SK-N-SH (cell line): Measurements from ENCODE around the gene JAK1. TPM values are rescaled to one million over a fixed set of nuclear protein-coding genes. Genes with fewer than 3 reads are reported as not detected.

Experiments
- CTCF ChIA-PET: fragments of 300-600, 350-600 bp; formaldehyde crosslinking; extraction: SDS; loops from one replicate; lab custom pipeline; 2021; lab: Yijun Ruan, JAX
- POLR2A ChIA-PET: fragments of 350-600 bp; sonication (Branson Sonifier 250); formaldehyde crosslinking; extraction: SDS; loops from one replicate; lab custom pipeline; 2020; ENCODE audit warnings: antibody characterized with exemption, inconsistent platforms; lab: Yijun Ruan, JAX
- DNase-seq: peaks from one replicate; pipeline ENCODE4 v3.0.0; 2012
- H2AFZ ChIP-seq: fragments of 200-600 bp; sonication (generic); 2 replicates; pipeline ENCODE4 v1.8.1; 2016; ENCODE audit warnings: antibody characterized with exemption, mild to moderate bottlenecking, low read depth
- H3F3A ChIP-seq: fragments of 200-600 bp; sonication (generic); replicated peaks from 2 replicates; pipeline ENCODE3; 2016; ENCODE audit warnings: antibody characterized with exemption, mild to moderate bottlenecking; ENCODE audit not compliant: insufficient read depth
- H3K27ac ChIP-seq, 2 experiments: fragments of 200-500 bp in 1 of 2; fragments of 200-600 bp in 1 of 2; sonication (Bioruptor generic) in 1 of 2; sonication (generic), shearing (Covaris generic) in 1 of 2; 2 replicates each; pipeline versions ENCODE4 v1.5.1 to v1.6.1; 2014 to 2016; ENCODE audit warnings: low read depth in 2 of 2, inconsistent platforms in 1 of 2, low read length in 1 of 2, mild to moderate bottlenecking in 1 of 2, mixed read lengths in 1 of 2
- H3K27me3 ChIP-seq: fragments of 200-600 bp; sonication (generic), shearing (Covaris generic); 2 replicates; pipeline ENCODE4 v1.6.1; 2016; ENCODE audit warnings: mixed run types; ENCODE audit not compliant: insufficient read depth
- H3K36me3 ChIP-seq, 2 experiments: fragments of 200-500 bp in 1 of 2; fragments of 200-600 bp in 1 of 2; sonication (Bioruptor generic) in 1 of 2; sonication (generic) in 1 of 2; replicated peaks in 1 of 2; 2 replicates each; pipeline versions ENCODE3 to v1.5.1; 2014 to 2016; ENCODE audit warnings: low read length in 1 of 2, mild to moderate bottlenecking in 1 of 2; ENCODE audit not compliant: insufficient read depth in 2 of 2, control insufficient read depth in 1 of 2
- H3K4me1 ChIP-seq, 2 experiments: fragments of 200-500 bp in 1 of 2; fragments of 200-600 bp in 1 of 2; sonication (Bioruptor generic) in 1 of 2; sonication (generic), shearing (Covaris generic) in 1 of 2; 2 replicates each; pipeline versions ENCODE4 v1.5.1 to v1.6.1; 2014 to 2016; ENCODE audit warnings: low read depth in 1 of 2, low read length in 1 of 2, mixed run types in 1 of 2; ENCODE audit not compliant: insufficient read depth in 2 of 2, control insufficient read depth in 1 of 2
- H3K4me2 ChIP-seq: fragments of 200-600 bp; sonication (generic), shearing (Covaris generic); 2 replicates; pipeline ENCODE4 v1.6.1; 2017; ENCODE audit warnings: mixed run types
- H3K4me3 ChIP-seq, 2 experiments: fragments of 200-500 bp in 1 of 2; fragments of 200-600 bp in 1 of 2; sonication (Bioruptor generic) in 1 of 2; sonication (generic), shearing (Covaris generic) in 1 of 2; 2 replicates each; pipeline versions ENCODE4 v1.5.1 to v1.8.1; 2014 to 2016; ENCODE audit warnings: low read depth in 2 of 2, inconsistent platforms in 1 of 2, low read length in 1 of 2, mild to moderate bottlenecking in 1 of 2, mixed read lengths in 1 of 2, moderate library complexity in 1 of 2
- H3K79me2 ChIP-seq: fragments of 200-600 bp; sonication (generic); 2 replicates; pipeline ENCODE4 v1.8.1; 2017; ENCODE audit warnings: mild to moderate bottlenecking; ENCODE audit not compliant: insufficient read depth
- H3K9ac ChIP-seq: fragments of 200-600 bp; sonication (generic); 2 replicates; pipeline ENCODE4 v1.6.1; 2017; ENCODE audit warnings: mixed run types
- H3K9me2 ChIP-seq: fragments of 200-600 bp; sonication (generic); 2 replicates; pipeline ENCODE4 v1.6.1; 2017; ENCODE audit warnings: mixed run types
- H3K9me3 ChIP-seq: fragments of 200-600 bp; sonication (generic); 2 replicates; pipeline ENCODE4 v1.6.1; 2017; ENCODE audit warnings: mixed run types, mild to moderate bottlenecking, moderate library complexity
- H4K20me1 ChIP-seq: fragments of 200-600 bp; sonication (generic); 2 replicates; pipeline ENCODE4 v1.6.1; 2017; ENCODE audit warnings: mild to moderate bottlenecking, mixed run types; ENCODE audit not compliant: insufficient read depth
- EZH2phosphoT487 ChIP-seq: fragments of 200-600 bp; sonication (generic); IDR thresholded peaks from 2 replicates; pipeline ENCODE4 v1.6.1; 2017; ENCODE audit warnings: low read depth, mixed run types, mild to moderate bottlenecking, antibody characterized with exemption, moderate library complexity, borderline replicate concordance
- FOXM1 ChIP-seq: IDR thresholded peaks from 2 replicates; pipeline ENCODE4 v1.4.0; 2012; ENCODE audit warnings: low read depth, mild to moderate bottlenecking
- JUND ChIP-seq: IDR thresholded peaks from 2 replicates; pipeline ENCODE4 v1.4.0; 2012
- NFIC ChIP-seq: IDR thresholded peaks from 2 replicates; pipeline ENCODE4 v1.4.0; 2012; ENCODE audit warnings: borderline replicate concordance
- NRF1 ChIP-seq: IDR thresholded peaks from 2 replicates; pipeline ENCODE4 v1.6.1; 2012; ENCODE audit warnings: low read depth, mild to moderate bottlenecking, low read length
- POLR2AphosphoS5 ChIP-seq: IDR thresholded peaks from 2 replicates; pipeline ENCODE4 v1.6.1; 2012; ENCODE audit warnings: low read depth, low read length
- RAD21 ChIP-seq: IDR thresholded peaks from 2 replicates; pipeline ENCODE4 v1.6.1; 2012; ENCODE audit warnings: mild to moderate bottlenecking, low read length
- SIN3A ChIP-seq: IDR thresholded peaks from 2 replicates; pipeline ENCODE4 v1.6.1; 2012; ENCODE audit warnings: low read depth, mild to moderate bottlenecking, low read length, moderate library complexity, borderline replicate concordance
- SMC3 ChIP-seq: IDR thresholded peaks from 2 replicates; pipeline ENCODE4 v1.6.1; 2012; ENCODE audit warnings: low read depth, low read length, improper control_type of control experiment
- TCF12 ChIP-seq: IDR thresholded peaks from 2 replicates; pipeline ENCODE4 v1.4.0; 2012
- WGBS: methylation state at CpG from one replicate; pipeline ENCODE4 v1.1.6; 2017; ENCODE audit warnings: low lambda C conversion rate; 5-methylcytosine and 5-hydroxymethylcytosine counted together
- polyA plus RNA-seq, 3 experiments: library from polyadenylated mRNA; depleted of rRNA; stranded (reverse); fragments of >200 nt; gene quantifications; 2 replicates each; pipeline ENCODE4 v1.2.3, GENCODE V29; 2012
- TF ChIP-seq, protein P1 (sequence below): fragments of 150-350 bp; IDR thresholded peaks from 2 replicates; pipeline ENCODE4 v1.6.1; 2016; ENCODE audit warnings: mild to moderate bottlenecking, low read depth, low read length
- TF ChIP-seq, protein P2 (sequence below): fragments of 150-350 bp; IDR thresholded peaks from 2 replicates; pipeline ENCODE4 v1.6.1; 2017; ENCODE audit warnings: antibody characterized with exemption, low read length, low read depth, borderline replicate concordance
- TF ChIP-seq, protein P3 (sequence below): fragments of 200-600 bp; sonication (generic); IDR thresholded peaks from 2 replicates; pipeline ENCODE4 v1.6.1; 2017; ENCODE audit warnings: antibody characterized with exemption, mild to moderate bottlenecking, moderate library complexity
- TF ChIP-seq, protein P4 (sequence below): IDR thresholded peaks from 2 replicates; pipeline ENCODE4 v1.4.0; 2012; ENCODE audit warnings: low read depth, borderline replicate concordance
- TF ChIP-seq, protein P5 (sequence below): IDR thresholded peaks from 2 replicates; pipeline ENCODE4 v1.6.1; 2012; ENCODE audit warnings: mild to moderate bottlenecking, low read depth, low read length, moderate library complexity
- TF ChIP-seq, protein P6 (sequence below): IDR thresholded peaks from 2 replicates; pipeline ENCODE4 v1.4.0; 2012; ENCODE audit warnings: low read depth

JAK1 gene
- polyA plus RNA-seq, 1 of the 3 experiments (the other 2 are of a cell fraction): 47.5 TPM

DNA sequence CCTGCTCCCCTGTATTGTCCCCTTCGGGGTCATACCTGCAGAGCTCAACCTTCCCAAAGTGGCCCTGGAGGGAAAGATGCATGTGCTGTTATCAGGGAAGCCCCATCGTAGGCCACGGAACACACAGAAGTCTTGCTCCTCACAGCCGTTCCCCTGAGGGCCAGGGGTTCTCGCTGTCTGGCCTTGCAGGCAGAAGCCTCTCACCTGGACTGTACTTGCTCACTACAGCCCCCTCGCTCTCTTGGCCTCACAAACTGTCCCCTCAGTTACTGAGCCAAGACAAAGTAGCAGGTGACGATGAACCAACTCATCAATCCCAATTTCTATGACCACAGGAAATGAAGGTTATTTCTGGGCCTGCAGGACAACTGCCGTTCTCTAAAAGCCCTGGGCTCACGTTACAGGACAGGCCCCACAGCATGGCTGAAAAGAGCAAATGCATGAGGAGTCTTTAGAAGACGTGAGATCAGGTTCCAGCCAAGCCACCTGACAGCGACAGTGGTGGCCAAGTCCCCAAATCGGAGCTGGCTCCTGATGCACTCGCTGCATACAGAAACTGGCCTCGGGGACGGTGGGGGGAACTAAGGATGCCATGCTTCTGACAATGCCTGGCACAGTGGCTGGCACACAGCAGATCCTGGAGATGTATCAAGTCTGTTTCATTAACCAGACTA is 126.5 kb downstream of the JAK1 start:
- Histone ChIP-seq H3K9me3 (no peaks in the 10 kb centered on the region), H3K36me3 (peaks cover 40 to 76% of the 10 kb centered on the region in 2 experiments), H3K4me1 (peaks cover 0 to 5% of the 10 kb centered on the region in 2 experiments; a peak in 1 of 4 replicates), H4K20me1 (no peaks in the 10 kb centered on the region), H3K9me2 (no peaks in the 10 kb centered on the region), H3K4me2 (no peak overlapping the region), H3K79me2 (no peaks in the 10 kb centered on the region), H3K4me3 (no peak overlapping the region), H2AFZ (no peak overlapping the region), H3F3A (peaks cover 7% of the 10 kb centered on the region), H3K9ac (no peak overlapping the region), H3K27me3 (no peaks in the 10 kb centered on the region), H3K27ac (no peak overlapping the region)
- ChIA-PET POLR2A (no interaction called here), CTCF (interaction anchor here (1.0 to 1.3 kb wide), 2 partner anchors 15 to 34 kb away, joined by 3 to 6 read pairs; no protein-coding TSS in a partner anchor)
- DNase-seq: no peak
- WGBS: 93% methylated on average over 12 of the region's 15 CpGs
- TF ChIP-seq FOXM1 (no peak), RAD21 (no peak), JUND (no peak), SIN3A (no peak), POLR2AphosphoS5 (no peak), NRF1 (no peak), NFIC (no peak), TCF12 (no peak), EZH2phosphoT487 (no peak), SMC3 (no peak)
- TF ChIP-seq, protein P1, sequence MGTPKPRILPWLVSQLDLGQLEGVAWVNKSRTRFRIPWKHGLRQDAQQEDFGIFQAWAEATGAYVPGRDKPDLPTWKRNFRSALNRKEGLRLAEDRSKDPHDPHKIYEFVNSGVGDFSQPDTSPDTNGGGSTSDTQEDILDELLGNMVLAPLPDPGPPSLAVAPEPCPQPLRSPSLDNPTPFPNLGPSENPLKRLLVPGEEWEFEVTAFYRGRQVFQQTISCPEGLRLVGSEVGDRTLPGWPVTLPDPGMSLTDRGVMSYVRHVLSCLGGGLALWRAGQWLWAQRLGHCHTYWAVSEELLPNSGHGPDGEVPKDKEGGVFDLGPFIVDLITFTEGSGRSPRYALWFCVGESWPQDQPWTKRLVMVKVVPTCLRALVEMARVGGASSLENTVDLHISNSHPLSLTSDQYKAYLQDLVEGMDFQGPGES: no peak
- TF ChIP-seq, protein P2, sequence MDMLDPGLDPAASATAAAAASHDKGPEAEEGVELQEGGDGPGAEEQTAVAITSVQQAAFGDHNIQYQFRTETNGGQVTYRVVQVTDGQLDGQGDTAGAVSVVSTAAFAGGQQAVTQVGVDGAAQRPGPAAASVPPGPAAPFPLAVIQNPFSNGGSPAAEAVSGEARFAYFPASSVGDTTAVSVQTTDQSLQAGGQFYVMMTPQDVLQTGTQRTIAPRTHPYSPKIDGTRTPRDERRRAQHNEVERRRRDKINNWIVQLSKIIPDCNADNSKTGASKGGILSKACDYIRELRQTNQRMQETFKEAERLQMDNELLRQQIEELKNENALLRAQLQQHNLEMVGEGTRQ: no peak
- TF ChIP-seq, protein P3, sequence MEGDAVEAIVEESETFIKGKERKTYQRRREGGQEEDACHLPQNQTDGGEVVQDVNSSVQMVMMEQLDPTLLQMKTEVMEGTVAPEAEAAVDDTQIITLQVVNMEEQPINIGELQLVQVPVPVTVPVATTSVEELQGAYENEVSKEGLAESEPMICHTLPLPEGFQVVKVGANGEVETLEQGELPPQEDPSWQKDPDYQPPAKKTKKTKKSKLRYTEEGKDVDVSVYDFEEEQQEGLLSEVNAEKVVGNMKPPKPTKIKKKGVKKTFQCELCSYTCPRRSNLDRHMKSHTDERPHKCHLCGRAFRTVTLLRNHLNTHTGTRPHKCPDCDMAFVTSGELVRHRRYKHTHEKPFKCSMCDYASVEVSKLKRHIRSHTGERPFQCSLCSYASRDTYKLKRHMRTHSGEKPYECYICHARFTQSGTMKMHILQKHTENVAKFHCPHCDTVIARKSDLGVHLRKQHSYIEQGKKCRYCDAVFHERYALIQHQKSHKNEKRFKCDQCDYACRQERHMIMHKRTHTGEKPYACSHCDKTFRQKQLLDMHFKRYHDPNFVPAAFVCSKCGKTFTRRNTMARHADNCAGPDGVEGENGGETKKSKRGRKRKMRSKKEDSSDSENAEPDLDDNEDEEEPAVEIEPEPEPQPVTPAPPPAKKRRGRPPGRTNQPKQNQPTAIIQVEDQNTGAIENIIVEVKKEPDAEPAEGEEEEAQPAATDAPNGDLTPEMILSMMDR: no peak
- TF ChIP-seq, protein P4, sequence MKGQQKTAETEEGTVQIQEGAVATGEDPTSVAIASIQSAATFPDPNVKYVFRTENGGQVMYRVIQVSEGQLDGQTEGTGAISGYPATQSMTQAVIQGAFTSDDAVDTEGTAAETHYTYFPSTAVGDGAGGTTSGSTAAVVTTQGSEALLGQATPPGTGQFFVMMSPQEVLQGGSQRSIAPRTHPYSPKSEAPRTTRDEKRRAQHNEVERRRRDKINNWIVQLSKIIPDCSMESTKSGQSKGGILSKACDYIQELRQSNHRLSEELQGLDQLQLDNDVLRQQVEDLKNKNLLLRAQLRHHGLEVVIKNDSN: no peak
- TF ChIP-seq, protein P5, sequence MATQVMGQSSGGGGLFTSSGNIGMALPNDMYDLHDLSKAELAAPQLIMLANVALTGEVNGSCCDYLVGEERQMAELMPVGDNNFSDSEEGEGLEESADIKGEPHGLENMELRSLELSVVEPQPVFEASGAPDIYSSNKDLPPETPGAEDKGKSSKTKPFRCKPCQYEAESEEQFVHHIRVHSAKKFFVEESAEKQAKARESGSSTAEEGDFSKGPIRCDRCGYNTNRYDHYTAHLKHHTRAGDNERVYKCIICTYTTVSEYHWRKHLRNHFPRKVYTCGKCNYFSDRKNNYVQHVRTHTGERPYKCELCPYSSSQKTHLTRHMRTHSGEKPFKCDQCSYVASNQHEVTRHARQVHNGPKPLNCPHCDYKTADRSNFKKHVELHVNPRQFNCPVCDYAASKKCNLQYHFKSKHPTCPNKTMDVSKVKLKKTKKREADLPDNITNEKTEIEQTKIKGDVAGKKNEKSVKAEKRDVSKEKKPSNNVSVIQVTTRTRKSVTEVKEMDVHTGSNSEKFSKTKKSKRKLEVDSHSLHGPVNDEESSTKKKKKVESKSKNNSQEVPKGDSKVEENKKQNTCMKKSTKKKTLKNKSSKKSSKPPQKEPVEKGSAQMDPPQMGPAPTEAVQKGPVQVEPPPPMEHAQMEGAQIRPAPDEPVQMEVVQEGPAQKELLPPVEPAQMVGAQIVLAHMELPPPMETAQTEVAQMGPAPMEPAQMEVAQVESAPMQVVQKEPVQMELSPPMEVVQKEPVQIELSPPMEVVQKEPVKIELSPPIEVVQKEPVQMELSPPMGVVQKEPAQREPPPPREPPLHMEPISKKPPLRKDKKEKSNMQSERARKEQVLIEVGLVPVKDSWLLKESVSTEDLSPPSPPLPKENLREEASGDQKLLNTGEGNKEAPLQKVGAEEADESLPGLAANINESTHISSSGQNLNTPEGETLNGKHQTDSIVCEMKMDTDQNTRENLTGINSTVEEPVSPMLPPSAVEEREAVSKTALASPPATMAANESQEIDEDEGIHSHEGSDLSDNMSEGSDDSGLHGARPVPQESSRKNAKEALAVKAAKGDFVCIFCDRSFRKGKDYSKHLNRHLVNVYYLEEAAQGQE: no peak
- TF ChIP-seq, protein P6, sequence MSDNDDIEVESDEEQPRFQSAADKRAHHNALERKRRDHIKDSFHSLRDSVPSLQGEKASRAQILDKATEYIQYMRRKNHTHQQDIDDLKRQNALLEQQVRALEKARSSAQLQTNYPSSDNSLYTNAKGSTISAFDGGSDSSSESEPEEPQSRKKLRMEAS: no peak
